T-helper 2 cell treated with Interferon-gamma antibody and Interleukin-4, amounts not matched to agents 5 μg/mL and 100 μg/mL, for 36 hours (primary cell): ENCODE results near the gene GRAMD4.

Experiments used
- DNase-seq: peaks from one replicate; pipeline ENCODE4 v3.0.0; 2021; ENCODE audit warnings: low spot score
- H3K27ac Mint-ChIP-seq: one replicate; pipeline ENCODE4 v1.8.0; 2021; ENCODE audit warnings: mild to moderate bottlenecking, mixed read lengths
- H3K27me3 Mint-ChIP-seq: one replicate; pipeline ENCODE4 v1.8.0; 2021; ENCODE audit warnings: low read depth, mixed read lengths
- H3K36me3 Mint-ChIP-seq: one replicate; pipeline ENCODE4 v1.8.0; 2021; ENCODE audit warnings: low read depth, mixed read lengths
- H3K4me1 Mint-ChIP-seq: one replicate; pipeline ENCODE4 v1.8.0; 2021; ENCODE audit warnings: low read depth, mixed read lengths
- H3K4me3 Mint-ChIP-seq: one replicate; pipeline ENCODE4 v1.8.0; 2022; ENCODE audit warnings: mild to moderate bottlenecking, moderate library complexity, mixed read lengths
- H3K9me3 Mint-ChIP-seq: one replicate; pipeline ENCODE4 v1.8.0; 2021; ENCODE audit warnings: mixed read lengths

The GRAMD4 gene

DNA sequence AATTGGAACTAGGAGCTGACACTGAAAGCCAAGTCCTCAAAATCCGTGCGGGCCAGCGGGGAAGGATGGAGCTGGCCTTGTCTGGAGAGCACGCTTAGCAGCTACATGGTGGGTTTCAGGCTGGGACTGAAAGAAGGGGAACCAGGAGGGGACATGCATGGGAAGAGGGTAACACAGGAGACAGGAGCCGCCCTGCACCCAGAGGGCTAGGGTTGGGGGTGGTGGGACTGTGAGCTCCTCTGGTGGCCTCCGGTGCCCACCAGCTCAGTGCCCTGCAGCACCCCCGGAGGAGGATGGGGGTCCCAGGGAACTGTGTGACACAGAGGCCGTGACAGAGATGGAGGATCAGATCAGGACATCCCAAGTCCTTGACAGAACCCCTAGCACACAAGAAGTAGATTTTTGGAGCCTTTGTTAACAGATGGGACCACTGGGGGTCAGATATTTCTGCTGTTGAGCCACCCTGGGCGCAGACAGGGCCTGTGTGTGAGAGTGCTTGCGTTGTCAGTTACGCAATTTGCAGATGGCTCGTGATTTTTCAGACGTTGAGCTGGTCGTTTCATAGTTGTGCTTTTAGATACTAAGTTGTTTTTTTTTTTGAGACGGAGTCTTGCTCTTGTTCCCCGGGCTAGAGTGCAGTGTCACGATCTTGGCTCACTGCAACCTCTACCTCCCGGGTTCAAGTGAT, 21.3 kb upstream of the GRAMD4 start:
- Mint-ChIP-seq H3K9me3 (no peaks in the 10 kb centered on the region), H3K4me3 (no peak overlapping the region), H3K27me3 (no peaks in the 10 kb centered on the region), H3K27ac (no peak overlapping the region), H3K36me3 (peaks cover 3% of the 10 kb centered on the region), H3K4me1 (peaks cover 7% of the 10 kb centered on the region)
- DNase-seq, result no peak

DNA sequence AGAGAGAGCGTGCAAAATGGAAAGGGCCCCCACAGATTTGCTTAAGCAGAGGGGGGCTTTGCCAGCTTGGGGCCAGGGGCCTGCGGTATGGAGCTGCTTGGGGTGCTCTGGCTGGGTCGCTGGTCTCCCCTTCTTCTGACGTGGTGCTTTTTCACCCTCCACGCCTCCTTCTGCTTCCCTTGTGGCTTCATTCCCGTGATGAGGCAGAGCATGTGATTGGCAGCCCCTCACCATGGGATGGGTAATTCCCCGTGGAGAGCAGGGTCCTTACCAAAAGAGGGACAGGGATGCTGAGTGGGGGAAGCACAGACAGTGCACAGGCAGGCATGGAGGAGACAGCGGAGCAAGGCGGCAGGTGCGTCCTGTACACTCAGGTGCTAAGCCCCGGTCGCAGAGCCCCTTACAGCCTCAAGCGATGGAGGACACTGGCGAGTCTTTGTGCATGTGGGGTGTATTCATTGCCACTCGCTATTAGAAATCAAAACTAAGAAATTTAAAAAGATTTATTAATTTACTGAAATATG, 19.9 kb upstream of the GRAMD4 start:
- no peak for DNase-seq
- Mint-ChIP-seq H3K4me3 (no peak overlapping the region), H3K36me3 (peaks cover 8% of the 10 kb centered on the region), H3K9me3 (peaks cover 2% of the 10 kb centered on the region), H3K27ac (no peak overlapping the region), H3K4me1 (peaks cover 18% of the 10 kb centered on the region), H3K27me3 (no peaks in the 10 kb centered on the region)

DNA sequence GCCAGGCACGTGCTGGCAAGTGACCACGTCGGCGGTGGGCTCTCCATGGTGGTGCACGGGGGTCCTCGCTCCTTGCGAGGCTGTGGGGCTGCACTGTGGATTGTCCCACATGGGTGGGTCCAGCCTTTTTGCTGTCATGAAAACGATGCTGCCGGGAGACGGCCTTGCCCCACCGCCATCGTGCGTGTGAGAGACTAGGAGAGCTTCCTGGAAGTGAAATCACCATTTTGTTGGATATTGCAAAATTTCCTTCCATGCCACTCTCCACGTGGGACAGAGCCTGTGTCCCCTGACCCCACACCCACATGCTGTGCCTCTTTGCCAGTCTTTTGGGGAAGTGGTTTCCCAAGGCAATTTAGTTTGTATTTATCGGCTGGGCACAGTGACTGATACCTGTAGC, 18.2 kb upstream of the GRAMD4 start:
- Mint-ChIP-seq H3K27me3 (no peaks in the 10 kb centered on the region), H3K36me3 (peaks cover 9% of the 10 kb centered on the region), H3K4me1 (peaks cover 19% of the 10 kb centered on the region), H3K9me3 (peaks cover 4% of the 10 kb centered on the region), H3K27ac (no peak overlapping the region), H3K4me3 (no peak overlapping the region)
- DNase-seq, result no peak

DNA sequence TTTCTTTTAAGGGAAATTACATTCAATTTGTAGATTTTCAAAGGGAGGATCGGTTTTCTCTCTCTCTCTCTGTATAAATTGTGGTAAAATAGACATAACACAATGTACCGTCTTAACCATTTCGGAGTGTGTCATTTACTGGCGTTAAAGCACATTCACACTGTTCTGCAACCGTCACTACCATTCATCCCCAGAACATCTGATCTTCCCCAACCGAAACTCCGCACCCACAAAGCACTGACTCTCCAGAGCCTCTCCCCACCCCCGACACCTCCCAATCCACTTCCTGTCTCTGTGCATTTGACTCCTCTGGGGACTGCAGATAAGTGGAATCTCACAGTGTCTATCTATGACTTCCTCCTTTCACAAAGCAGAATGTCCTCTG, 15.9 kb upstream of the GRAMD4 start:
- H3K9me3 Mint-ChIP-seq, result peaks cover 4% of the 10 kb centered on the region
- H3K27ac Mint-ChIP-seq, result peak overlapping the region; percentile 91
- peak; percentile 87 for DNase-seq
- H3K4me3 Mint-ChIP-seq, result peak overlapping the region; percentile 88
- peaks cover 15% of the 10 kb centered on the region for H3K4me1 Mint-ChIP-seq
- H3K36me3 Mint-ChIP-seq, result peaks cover 9% of the 10 kb centered on the region
- no peaks in the 10 kb centered on the region for H3K27me3 Mint-ChIP-seq

DNA sequence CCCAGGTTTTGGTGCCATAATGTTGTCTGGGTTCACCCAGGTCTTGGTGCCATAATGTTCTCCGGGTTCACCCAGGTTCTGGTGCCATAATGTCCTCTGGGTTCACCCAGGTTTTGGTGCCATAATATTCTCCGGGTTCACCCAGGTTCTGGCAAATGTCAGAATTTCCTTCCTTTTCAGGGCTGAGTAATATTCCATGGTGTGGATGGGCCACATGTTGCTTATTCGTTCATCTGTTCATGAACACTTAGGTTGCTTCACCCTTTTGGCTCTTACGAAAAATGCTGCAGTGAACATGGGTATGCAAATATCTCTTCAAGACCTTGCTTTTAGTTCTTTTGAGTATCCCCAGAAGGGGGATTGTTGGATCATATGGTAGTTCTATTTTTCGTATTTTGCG, 15.1 kb upstream of the GRAMD4 start:
- Mint-ChIP-seq H3K36me3 (peaks cover 9% of the 10 kb centered on the region), H3K4me1 (peaks cover 15% of the 10 kb centered on the region), H3K9me3 (peaks cover 4% of the 10 kb centered on the region), H3K4me3 (peak overlapping the region; percentile 16), H3K27ac (peak overlapping the region; percentile 28), H3K27me3 (no peaks in the 10 kb centered on the region)
- no peak for DNase-seq

DNA sequence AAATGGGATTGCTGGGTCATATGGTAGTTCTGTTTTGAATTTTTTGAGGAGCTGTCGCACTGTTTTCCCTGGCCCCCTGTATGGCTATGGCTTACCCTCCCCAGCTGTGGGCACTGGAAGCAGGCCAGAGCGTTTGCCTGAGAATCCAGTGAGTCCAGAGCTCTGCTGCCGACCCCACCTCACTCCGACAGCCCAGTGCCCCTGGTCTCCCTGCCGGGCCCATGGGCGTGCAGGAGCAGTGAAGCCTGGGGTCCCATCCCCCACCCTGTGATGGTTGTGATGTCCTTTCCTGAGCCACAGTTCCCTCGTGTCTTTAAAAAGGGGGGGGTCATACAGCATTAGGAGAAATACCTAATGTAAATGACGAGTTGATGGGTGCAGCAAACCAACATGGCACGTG, 13.3 kb upstream of the GRAMD4 start:
- no peak for DNase-seq
- Mint-ChIP-seq H3K4me1 (peaks cover 18% of the 10 kb centered on the region), H3K27me3 (no peaks in the 10 kb centered on the region), H3K9me3 (peaks cover 4% of the 10 kb centered on the region), H3K4me3 (no peak overlapping the region), H3K27ac (no peak overlapping the region), H3K36me3 (peaks cover 9% of the 10 kb centered on the region)

DNA sequence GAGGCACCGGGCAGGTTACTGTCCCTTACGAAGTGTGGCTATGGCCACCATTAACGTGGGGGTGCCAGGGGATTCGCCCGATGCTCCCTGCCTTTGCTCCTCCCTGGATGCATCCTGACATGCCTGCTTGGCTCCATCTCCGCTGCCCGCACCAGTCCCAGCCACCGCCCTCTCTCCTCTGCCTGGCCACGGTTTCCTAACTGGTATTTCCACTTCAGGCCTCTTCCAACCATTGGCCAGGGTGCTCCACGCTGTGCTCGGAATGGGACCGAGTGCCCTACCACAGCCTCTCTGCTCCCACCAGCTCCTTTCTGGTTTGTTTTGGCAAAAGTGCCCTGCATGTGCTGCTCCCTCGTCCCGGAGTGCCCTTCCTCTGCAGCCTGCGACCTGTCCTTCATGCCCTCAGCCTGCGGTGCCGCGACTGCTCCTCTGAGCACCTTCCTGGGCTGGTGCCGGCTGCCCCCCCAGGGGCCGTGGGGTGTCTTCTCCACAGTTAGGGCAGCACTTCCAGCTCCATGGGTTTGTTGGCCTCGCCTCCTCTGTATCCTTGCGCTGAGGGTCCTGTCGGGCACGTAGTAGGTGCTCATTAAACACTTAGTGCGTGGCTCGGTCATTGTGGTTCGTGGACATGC, 12.6 kb upstream of the GRAMD4 start:
- Mint-ChIP-seq H3K36me3 (peaks cover 9% of the 10 kb centered on the region), H3K4me3 (no peak overlapping the region), H3K4me1 (peaks cover 25% of the 10 kb centered on the region), H3K9me3 (peaks cover 4% of the 10 kb centered on the region), H3K27ac (no peak overlapping the region), H3K27me3 (no peaks in the 10 kb centered on the region)
- DNase-seq, result no peak

DNA sequence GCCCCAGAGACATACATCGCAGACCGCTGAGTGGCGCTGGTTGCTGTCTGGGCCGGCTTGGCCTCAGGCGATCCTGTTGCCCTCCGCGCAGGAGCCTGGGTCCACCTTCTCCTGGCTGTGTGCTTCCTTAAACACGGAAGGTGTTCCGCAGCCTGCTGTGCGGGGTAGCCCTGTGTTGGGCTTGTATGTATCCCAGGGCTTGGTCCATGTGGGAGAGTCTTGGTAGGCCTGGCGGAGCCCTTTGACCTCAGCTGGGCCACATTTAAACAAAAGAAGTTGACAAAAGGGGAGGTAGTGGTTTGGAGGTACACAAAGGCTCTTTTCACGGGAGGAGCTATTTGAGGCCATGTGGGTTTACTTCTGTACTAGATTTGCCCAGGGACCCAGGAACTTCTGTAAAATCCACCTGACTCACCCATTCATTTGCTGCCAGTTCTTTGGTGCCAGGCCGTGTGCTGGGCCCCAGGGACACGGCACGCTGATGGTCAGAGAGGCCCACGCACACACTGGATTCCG, 11.0 kb upstream of the GRAMD4 start:
- peaks cover 4% of the 10 kb centered on the region for H3K9me3 Mint-ChIP-seq
- no peaks in the 10 kb centered on the region for H3K27me3 Mint-ChIP-seq
- DNase-seq, result no peak
- no peak overlapping the region for H3K4me3 Mint-ChIP-seq
- H3K27ac Mint-ChIP-seq, result peak overlapping the region; percentile 52
- peaks cover 35% of the 10 kb centered on the region for H3K4me1 Mint-ChIP-seq
- peaks cover 6% of the 10 kb centered on the region for H3K36me3 Mint-ChIP-seq

DNA sequence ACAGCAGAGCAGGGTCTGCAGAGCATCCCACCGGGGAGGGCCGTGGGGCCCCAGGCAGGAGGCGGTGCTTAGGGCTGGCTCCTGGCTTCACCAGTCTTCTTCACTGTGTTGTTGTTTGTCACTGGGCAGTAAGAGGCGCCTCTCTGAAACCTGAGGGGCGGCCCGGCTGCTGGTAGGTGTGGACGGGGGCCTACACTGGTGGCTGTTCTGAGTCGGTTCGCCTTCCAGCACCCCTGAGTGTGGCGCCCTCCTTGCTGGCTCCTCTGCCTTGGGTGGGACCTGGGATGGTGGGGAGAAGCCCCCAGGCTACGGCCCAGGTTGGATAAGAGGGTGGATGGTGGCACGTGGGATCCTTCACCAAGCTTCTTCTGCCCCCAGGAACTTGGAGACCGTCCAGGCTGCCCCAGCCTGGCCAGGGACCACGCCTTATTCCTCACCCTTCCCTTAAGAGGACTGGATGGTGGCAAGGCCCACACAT, 10.4 kb upstream of the GRAMD4 start:
- Mint-ChIP-seq H3K36me3 (peaks cover 6% of the 10 kb centered on the region), H3K27ac (no peak overlapping the region), H3K9me3 (peaks cover 4% of the 10 kb centered on the region), H3K27me3 (no peaks in the 10 kb centered on the region), H3K4me3 (no peak overlapping the region), H3K4me1 (peaks cover 37% of the 10 kb centered on the region)
- DNase-seq, result no peak

DNA sequence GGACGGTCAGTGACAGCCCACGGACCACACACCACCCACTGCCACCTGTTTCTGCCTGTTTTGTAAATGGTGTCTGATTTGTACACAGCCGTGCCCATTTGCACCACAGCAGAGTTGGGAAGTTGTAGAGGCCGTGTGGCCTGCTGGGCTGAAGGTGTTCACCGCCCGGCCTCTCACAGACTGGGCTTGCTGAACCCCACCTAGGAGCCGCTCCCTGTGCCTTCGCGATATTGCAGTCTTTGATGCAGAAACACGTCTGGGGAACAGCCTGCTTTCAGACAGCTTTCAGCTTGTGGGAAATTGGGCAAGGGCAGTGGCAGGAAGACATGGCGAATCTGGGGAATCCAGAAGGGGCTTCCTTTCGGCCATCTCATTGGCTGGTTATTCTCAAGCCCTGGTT, 9.8 kb upstream of the GRAMD4 start:
- Mint-ChIP-seq H3K27ac (no peak overlapping the region), H3K9me3 (peaks cover 1% of the 10 kb centered on the region)

DNA sequence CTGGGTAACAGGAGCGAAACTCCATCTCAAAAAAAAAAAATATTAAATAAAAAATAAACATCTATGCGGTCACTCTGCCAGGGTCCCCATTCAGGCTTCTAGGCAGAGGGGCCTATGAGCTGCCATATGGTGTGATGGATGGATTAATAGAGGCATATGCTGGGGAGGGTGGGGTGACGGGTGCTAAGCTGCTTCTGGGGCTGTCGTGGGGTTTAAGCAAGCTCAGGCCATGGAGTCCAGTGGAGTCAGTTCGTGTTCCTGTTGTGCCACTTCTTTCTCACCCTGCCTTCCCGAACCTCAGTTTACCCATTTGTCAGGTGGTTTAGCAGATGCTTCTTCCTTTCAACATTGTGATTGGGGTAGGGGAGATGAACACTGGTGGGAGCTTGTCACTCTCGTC, 9.0 kb upstream of the GRAMD4 start:
- H3K4me3 Mint-ChIP-seq, result no peak overlapping the region
- no peaks in the 10 kb centered on the region for H3K27me3 Mint-ChIP-seq
- peaks cover 32% of the 10 kb centered on the region for H3K4me1 Mint-ChIP-seq
- H3K36me3 Mint-ChIP-seq, result peaks cover 2% of the 10 kb centered on the region
- no peak overlapping the region for H3K27ac Mint-ChIP-seq
- no peak for DNase-seq
- no peaks in the 10 kb centered on the region for H3K9me3 Mint-ChIP-seq

More for the DNA sequence above, 9.8 kb upstream of the GRAMD4 start:
- no peaks in the 10 kb centered on the region for H3K27me3 Mint-ChIP-seq
- no peak for DNase-seq
- H3K4me3 Mint-ChIP-seq, result no peak overlapping the region
- H3K36me3 Mint-ChIP-seq, result peaks cover 3% of the 10 kb centered on the region
- H3K4me1 Mint-ChIP-seq, result peaks cover 34% of the 10 kb centered on the region

DNA sequence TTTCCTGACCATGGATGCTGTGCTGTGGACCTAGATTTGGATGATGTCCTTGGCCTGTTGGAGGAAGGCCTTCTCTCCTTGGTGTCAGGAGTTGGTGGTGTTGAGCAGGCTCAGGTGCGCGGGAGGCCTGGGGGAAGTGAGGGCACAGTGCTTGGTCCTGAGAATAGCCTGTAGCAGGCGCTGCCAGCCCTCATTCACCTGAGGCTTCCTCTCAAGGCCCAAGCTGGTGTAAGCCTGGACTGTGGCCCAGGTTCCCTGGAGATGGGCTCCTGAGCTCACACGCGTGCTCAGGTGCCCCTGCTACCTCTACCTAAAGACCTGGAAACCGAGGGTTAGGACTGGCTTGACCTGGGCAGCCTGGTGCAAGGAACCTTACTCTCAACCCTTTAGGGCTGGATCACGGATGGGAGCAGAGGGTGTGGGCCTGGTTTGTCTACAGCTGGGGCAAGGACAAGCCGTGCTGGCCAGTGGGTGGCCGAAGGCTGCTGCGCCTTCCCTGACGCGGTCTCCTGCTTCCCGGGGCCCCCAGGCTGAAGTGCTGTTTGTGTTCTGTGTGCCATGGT, 7.8 kb upstream of the GRAMD4 start:
- peak overlapping the region; percentile 93 for H3K4me3 Mint-ChIP-seq
- peak overlapping the region; percentile 92 for H3K27ac Mint-ChIP-seq
- DNase-seq, result no peak
- peaks cover 2% of the 10 kb centered on the region for H3K36me3 Mint-ChIP-seq
- H3K4me1 Mint-ChIP-seq, result peaks cover 32% of the 10 kb centered on the region
- H3K9me3 Mint-ChIP-seq, result no peaks in the 10 kb centered on the region
- no peaks in the 10 kb centered on the region for H3K27me3 Mint-ChIP-seq

DNA sequence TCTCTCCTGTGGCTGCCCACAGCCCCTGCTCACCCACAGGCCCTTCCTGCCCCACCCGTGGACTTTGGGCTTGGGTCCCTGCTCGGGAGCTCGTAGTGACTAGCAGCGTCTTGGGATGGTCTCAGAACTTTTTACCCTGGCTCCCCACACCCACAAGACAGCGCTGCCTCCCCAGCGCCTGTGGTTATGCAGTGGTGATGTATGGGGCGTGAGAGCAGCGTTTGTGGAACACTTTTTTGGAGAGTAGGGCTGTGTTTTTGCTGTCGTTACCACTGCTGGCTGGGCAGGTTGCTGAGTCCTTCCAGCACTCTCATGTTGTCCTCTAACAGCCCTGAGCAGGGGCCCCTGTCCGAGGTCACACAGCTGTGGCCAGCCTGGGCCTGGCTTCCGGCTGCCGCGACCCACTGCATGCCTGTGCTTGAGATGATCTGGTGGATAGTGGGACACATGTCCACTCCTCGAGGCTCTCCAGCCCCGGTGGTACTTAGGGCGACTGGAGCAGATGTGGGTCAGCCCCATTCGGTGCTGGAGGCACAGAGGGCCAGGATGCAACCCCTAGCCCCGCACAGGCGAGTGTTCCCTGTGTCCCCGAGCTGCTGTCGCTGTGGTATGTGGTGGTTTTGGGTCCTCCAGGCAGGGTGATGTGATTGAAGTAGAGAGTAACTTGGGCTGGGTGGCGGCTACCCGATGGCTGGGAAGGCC, 7.1 kb upstream of the GRAMD4 start:
- DNase-seq, result peak; percentile 44
- peak overlapping the region; percentile 93 for H3K4me3 Mint-ChIP-seq
- no peaks in the 10 kb centered on the region for H3K27me3 Mint-ChIP-seq
- no peaks in the 10 kb centered on the region for H3K9me3 Mint-ChIP-seq
- peak overlapping the region; percentile 92 for H3K27ac Mint-ChIP-seq
- H3K36me3 Mint-ChIP-seq, result peaks cover 2% of the 10 kb centered on the region
- H3K4me1 Mint-ChIP-seq, result peaks cover 32% of the 10 kb centered on the region
